C4-2B (cell line): ENCODE data around the gene CAMKK2.
"Not testable (repeated sequence)": the region's sequence is repeated elsewhere in the genome, so short reads cannot be mapped to it uniquely, and the experiment has no call there.

Experiments used
- H3K27ac ChIP-seq: fragments of 450-650 bp; 2 replicates; pipeline ENCODE4 v1.5.1; 2017
- CTCF ChIP-seq: fragments of 450-650 bp; conservative IDR thresholded peaks from 2 replicates; pipeline ENCODE4 v1.5.1; 2017; ENCODE audit warnings: mild to moderate bottlenecking
- ZFX ChIP-seq: fragments of 450-650 bp; IDR thresholded peaks from 2 replicates; pipeline ENCODE4 v1.6.1; 2017

CAMKK2 gene

GRCh38 chr12:121237415-121237814, 59.1 kb downstream of the CAMKK2 start:
- TF ChIP-seq CTCF (no peak), ZFX (no peak)

GRCh38 chr12:121236776-121237175, 59.7 kb downstream of the CAMKK2 start:
- TF ChIP-seq ZFX (no peak), CTCF (no peak)
- peak overlapping the region; percentile 69; the same call in 1 of the 2 replicates for H3K27ac ChIP-seq

More at GRCh38 chr12:121237415-121237814, 59.1 kb downstream of the CAMKK2 start:
- H3K27ac ChIP-seq, result peak overlapping the region; percentile 69

- TF ChIP-seq CTCF (no peak), ZFX (no peak)
- H3K27ac ChIP-seq, result no peak overlapping the region
These were observed 62.9 kb downstream of the CAMKK2 start for GRCh38 chr12:121233628-121234020.

DNA sequence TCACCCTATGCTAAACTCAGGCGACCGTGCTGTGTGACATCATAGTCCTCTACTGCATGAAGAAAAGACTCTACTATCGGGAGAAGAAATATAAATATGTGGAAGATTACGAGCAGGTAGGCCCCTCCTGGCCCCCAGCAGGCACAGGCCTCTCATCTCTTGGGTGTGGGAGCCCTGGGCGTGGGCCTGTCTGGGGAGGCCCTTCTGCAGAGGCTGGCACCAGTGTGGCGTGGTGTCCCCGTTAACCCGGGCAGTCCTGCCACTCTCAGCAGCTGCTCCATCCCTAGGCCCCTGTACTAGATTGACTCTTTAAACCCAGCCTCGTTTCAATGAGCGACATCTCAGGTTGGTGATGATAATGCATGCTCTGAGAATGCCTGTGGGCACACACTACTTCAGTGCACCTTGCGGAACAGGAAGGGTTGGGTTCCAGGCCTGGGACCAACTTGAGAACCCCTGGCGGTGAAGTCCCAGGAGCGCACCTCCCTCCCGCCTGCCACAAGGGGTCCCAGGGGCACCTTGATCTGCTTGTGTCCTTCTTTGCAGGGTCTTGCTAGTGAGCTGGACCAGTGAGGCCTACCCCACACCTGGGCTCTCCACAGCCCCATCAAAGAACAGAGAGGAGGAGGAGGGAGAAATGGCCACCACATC, 63.4 kb downstream of the CAMKK2 start:
- H3K27ac ChIP-seq, result no peak overlapping the region
- TF ChIP-seq ZFX, result no peak
- no peak for TF ChIP-seq CTCF

DNA sequence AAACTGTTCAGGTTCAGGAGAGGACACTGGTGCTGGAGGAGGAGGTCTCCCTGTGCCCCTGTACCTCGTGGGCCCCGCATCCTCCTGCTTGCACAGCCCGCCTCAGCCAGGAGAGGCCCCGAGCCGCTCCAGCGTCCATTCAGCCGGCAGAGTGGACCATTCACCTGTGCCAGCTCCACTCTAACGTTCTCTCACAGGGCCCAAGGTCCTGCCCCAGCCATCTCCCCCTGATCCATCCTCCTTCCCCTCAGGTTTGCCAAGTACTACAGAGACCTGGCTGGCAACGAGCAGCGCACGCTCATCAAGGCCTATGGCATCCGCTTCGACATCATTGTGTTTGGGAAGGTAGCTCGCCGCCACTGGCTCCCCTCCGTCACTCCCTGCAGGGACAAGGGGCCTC, 64.3 kb downstream of the CAMKK2 start:
- H3K27ac ChIP-seq, result no peak overlapping the region
- no peak for TF ChIP-seq ZFX
- TF ChIP-seq CTCF, result no peak

DNA sequence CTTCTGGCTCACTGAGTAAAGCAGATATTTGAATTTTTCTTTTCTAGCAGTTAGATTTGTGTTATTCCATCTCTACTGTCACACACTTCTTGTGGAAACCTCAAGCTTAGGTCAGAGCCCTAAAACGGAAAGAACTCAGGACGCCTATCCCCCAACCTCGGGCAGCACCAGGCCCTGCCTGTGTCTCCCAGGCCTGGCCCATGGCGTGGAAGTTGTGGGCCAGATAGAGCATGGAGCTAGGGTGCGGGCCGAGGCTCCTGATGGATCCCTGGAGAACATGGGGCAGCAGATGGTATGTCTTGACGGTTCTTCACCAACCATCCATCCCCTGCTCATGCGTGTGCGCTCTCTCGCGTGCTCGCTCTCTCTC, 66.0 kb downstream of the CAMKK2 start:
- no peak overlapping the region for H3K27ac ChIP-seq
- TF ChIP-seq ZFX (no peak), CTCF (peak; percentile 55)

DNA sequence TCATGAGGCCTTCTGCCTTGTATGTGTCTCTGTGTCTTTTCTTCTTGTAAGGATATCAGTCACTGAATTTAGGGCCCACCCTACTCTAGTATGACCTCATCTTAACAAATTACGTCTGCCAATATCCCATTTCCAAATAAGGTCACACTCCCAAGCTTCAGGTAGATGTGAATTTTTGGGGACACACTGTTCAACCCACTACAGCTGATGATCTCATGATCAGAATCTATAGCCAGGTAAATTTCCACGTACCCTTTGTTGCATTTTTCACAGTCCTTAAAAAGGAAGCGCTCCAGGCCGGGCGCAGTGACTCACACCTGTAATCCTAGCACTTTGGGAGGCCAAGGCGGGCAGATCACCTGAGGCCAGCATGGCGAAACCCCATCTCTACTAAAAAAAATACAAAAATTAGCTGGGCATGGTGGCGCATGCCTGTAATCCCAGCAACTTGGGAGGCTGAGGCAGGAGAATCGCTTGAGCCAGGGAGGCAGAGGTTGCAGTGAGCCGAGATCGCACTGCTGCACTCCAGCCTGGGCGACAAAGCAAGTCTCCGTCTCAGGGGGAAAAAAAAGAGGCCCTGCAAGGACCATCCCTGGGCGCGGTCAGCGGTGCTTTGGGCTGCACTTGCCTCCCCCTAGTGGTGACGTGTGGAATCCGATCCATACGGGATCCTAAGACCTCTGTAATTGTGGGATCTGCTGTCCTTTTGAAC, 66.5 kb downstream of the CAMKK2 start:
- H3K27ac ChIP-seq, result not testable (repeated sequence)
- peak; percentile 87 for TF ChIP-seq CTCF
